SU-DHL-6 (cell line): Measurements from ENCODE around the gene BRSK1.
A peak's percentile ranks its signal among the peaks of the same experiment; 100 is the strongest.

Experiments used
- H2AFZ ChIP-seq: fragments of 200-600 bp; sonication (generic); 2 replicates; pipeline ENCODE4 v1.6.1; 2014; ENCODE audit warnings: low read depth, mild to moderate bottlenecking, moderate library complexity, mixed read lengths, antibody characterized with exemption, low read length; ENCODE audit not compliant: severe bottlenecking
- H3F3A ChIP-seq: fragments of 200-600 bp; shearing (Covaris generic); 2 replicates; pipeline ENCODE4 v1.6.0; 2016; ENCODE audit warnings: antibody characterized with exemption, mild to moderate bottlenecking; ENCODE audit not compliant: insufficient read depth
- H3K27ac ChIP-seq: fragments of 200-600 bp; sonication (generic); 2 replicates; pipeline ENCODE4 v1.5.1; 2016; ENCODE audit warnings: low read depth, mild to moderate bottlenecking, low read length, moderate library complexity, mixed read lengths
- H3K27me3 ChIP-seq: fragments of 200-600 bp; sonication (generic), shearing (Covaris generic); 2 replicates; pipeline ENCODE4 v1.6.0; 2014; ENCODE audit warnings: mild to moderate bottlenecking, low read length
- H3K36me3 ChIP-seq: fragments of 200-600 bp; sonication (generic); 2 replicates; pipeline ENCODE4 v1.6.1; 2014; ENCODE audit warnings: mild to moderate bottlenecking, low read length, mixed read lengths
- H3K4me2 ChIP-seq: fragments of 300-600, 200-600 bp; shearing (Covaris generic), sonication (generic); 2 replicates; pipeline ENCODE4 v1.6.0; 2014; ENCODE audit warnings: low read length, low read depth, mild to moderate bottlenecking; ENCODE audit not compliant: poor library complexity, severe bottlenecking
- H3K4me3 ChIP-seq: fragments of 200-600 bp; sonication (generic); 2 replicates; pipeline ENCODE4 v1.5.1; 2014; ENCODE audit warnings: antibody characterized with exemption, low read length, mild to moderate bottlenecking, mixed read lengths; ENCODE audit not compliant: insufficient read depth, poor library complexity, severe bottlenecking
- H3K79me2 ChIP-seq: fragments of 200-600 bp; sonication (generic); 2 replicates; pipeline ENCODE4 v1.6.1; 2014; ENCODE audit warnings: mild to moderate bottlenecking, low read length, moderate library complexity; ENCODE audit not compliant: insufficient read depth
- H3K9ac ChIP-seq: fragments of 200-600 bp; sonication (generic); 2 replicates; pipeline ENCODE4 v1.7.0; 2014; ENCODE audit warnings: mild to moderate bottlenecking, low read length
- H3K9me2 ChIP-seq: fragments of 200-600 bp; sonication (generic); replicated peaks from 2 replicates; pipeline ENCODE4 v1.6.1; 2014; ENCODE audit warnings: low read length; ENCODE audit not compliant: insufficient read depth
- H3K9me3 ChIP-seq: fragments of 200-600 bp; sonication (generic); 2 replicates; pipeline ENCODE4 v1.6.1; 2014; ENCODE audit warnings: low read length, mixed read lengths; ENCODE audit not compliant: insufficient read depth
- H4K20me1 ChIP-seq: fragments of 200-600 bp; sonication (generic); 2 replicates; pipeline ENCODE4 v1.6.1; 2014; ENCODE audit warnings: low read depth, mild to moderate bottlenecking, antibody characterized with exemption, low read length, moderate library complexity, mixed read lengths
- CTCF ChIP-seq: fragments of 200-600 bp; sonication (generic); IDR thresholded peaks from one replicate; pipeline ENCODE4 v1.5.1; 2017; ENCODE audit warnings: antibody characterized with exemption, mild to moderate bottlenecking, low read length, moderate library complexity; ENCODE audit not compliant: insufficient read depth, poor library complexity, severe bottlenecking
- EZH2phosphoT487 ChIP-seq: fragments of 200-600 bp; sonication (generic), shearing (Covaris generic); conservative IDR thresholded peaks from 2 replicates; pipeline ENCODE4 v1.6.1; 2018; ENCODE audit warnings: mild to moderate bottlenecking, antibody characterized with exemption, low read length, moderate library complexity, mixed read lengths

BRSK1 gene

GRCh38 chr19:55352549-55353145 is 68.8 kb downstream of the BRSK1 start:
- Histone ChIP-seq H3K36me3 (no peaks in the 10 kb centered on the region), H3K9ac (no peak overlapping the region), H3K79me2 (no peaks in the 10 kb centered on the region), H4K20me1 (no peaks in the 10 kb centered on the region), H3K4me2 (no peak overlapping the region), H3K9me2 (no peaks in the 10 kb centered on the region), H3K9me3 (no peaks in the 10 kb centered on the region), H3F3A (no peaks in the 10 kb centered on the region), H3K27me3 (no peaks in the 10 kb centered on the region), H2AFZ (no peak overlapping the region), H3K4me3 (no peak overlapping the region), H3K27ac (no peak overlapping the region)
- no peak for TF ChIP-seq CTCF
- no peak for TF ChIP-seq EZH2phosphoT487

GRCh38 chr19:55353356-55353802 is 69.6 kb downstream of the BRSK1 start:
- no peaks in the 10 kb centered on the region for H4K20me1 ChIP-seq
- H2AFZ ChIP-seq = no peak overlapping the region
- no peaks in the 10 kb centered on the region for H3K79me2 ChIP-seq
- peak overlapping the region; percentile 7 for H3K4me3 ChIP-seq
- H3K27me3 ChIP-seq = no peaks in the 10 kb centered on the region
- 0 out of 2 replicates have a peak overlapping the region, but pooled peaks have one; percentile 4 for H3K9ac ChIP-seq
- H3F3A ChIP-seq = no peaks in the 10 kb centered on the region
- peak overlapping the region; percentile 39 for H3K4me2 ChIP-seq
- TF ChIP-seq EZH2phosphoT487 = no peak
- no peak for TF ChIP-seq CTCF
- H3K9me2 ChIP-seq = no peaks in the 10 kb centered on the region
- no peak overlapping the region for H3K27ac ChIP-seq
- no peaks in the 10 kb centered on the region for H3K36me3 ChIP-seq
- no peaks in the 10 kb centered on the region for H3K9me3 ChIP-seq

GRCh38 chr19:55353803-55354697 is 70.3 kb downstream of the BRSK1 start:
- Histone ChIP-seq H3K27me3 (no peaks in the 10 kb centered on the region), H3K9ac (0 out of 2 replicates have a peak overlapping the region, but pooled peaks have one; percentile 4), H3K36me3 (no peaks in the 10 kb centered on the region), H3K27ac (no peak overlapping the region), H3K4me2 (peak overlapping the region; percentile 39), H3K9me3 (no peaks in the 10 kb centered on the region), H2AFZ (no peak overlapping the region), H3K9me2 (no peaks in the 10 kb centered on the region), H3K79me2 (no peaks in the 10 kb centered on the region), H3K4me3 (peak overlapping the region; percentile 7), H3F3A (no peaks in the 10 kb centered on the region), H4K20me1 (no peaks in the 10 kb centered on the region)
- TF ChIP-seq CTCF (no peak), EZH2phosphoT487 (no peak)
